Activated T-cell treated with anti-CD3 and anti-CD28 coated beads, Interleukin-2, amount 50 U/mL, for 24 hours (primary cell): ENCODE measurements around the gene LCORL.
"Not testable (repeated sequence)": the region's sequence is repeated elsewhere in the genome, so short reads cannot be mapped to it uniquely, and the experiment has no call there.

Experiments
- DNase-seq: peaks from one replicate; pipeline ENCODE4 v3.0.0-alpha.2; 2020
- H3K27ac Mint-ChIP-seq: 2 replicates; pipeline ENCODE4 v1.8.0; 2020; ENCODE audit warnings: mild to moderate bottlenecking, mixed read lengths
- H3K27me3 Mint-ChIP-seq: 2 replicates; pipeline ENCODE4 v1.8.0; 2020; ENCODE audit warnings: mixed read lengths
- H3K36me3 Mint-ChIP-seq: 2 replicates; pipeline ENCODE4 v1.8.0; 2020; ENCODE audit warnings: low read depth, mixed read lengths
- H3K4me1 Mint-ChIP-seq: 2 replicates; pipeline ENCODE4 v1.8.0; 2020; ENCODE audit warnings: low read depth, mixed read lengths
- H3K4me3 Mint-ChIP-seq: 2 replicates; pipeline ENCODE4 v1.8.0; 2020; ENCODE audit warnings: mild to moderate bottlenecking, moderate library complexity, mixed read lengths
- H3K9me3 Mint-ChIP-seq: 2 replicates; pipeline ENCODE4 v1.8.0; 2020; ENCODE audit warnings: mixed read lengths

Gene LCORL

DNA sequence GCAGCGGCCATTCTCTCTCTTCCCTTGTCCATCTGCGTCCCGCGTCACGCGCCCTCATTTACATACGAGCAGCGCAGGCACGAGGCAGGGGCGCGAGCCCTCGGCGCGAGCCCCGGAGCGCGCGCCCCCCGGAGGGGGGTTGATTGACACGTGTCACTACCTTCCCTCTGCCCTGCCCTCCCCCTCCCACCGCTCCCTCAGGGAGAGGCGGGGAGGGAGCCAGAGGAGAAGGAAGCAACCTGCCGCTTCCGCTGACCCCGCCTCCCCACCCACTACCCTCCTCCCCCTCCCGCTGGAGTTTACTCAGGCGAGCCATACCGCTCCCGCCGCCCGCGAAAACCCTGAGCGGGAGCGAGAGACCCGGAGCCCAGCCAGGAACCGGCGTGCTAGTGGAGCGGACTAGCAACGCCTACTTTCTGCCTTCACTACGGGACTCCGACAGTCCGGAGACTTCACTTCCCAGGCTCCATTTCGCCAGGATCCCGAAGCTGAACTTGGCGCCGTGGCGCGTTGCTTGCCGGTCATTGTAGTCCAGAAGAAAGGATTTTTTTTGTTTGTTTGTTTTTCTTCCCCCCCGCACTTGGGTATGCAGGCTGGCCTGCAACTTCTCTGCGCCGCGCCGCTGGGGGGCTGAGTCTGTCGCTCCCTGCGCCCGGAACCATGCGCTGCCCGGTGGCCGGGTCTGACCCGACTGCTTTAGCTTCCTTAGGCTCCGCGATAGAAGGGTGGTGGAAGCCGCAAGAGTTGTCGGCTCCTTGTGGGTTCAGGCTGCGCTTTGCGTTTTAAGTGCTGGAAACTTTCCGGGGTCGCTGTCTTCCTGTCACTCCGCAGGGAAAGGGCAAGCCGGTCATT lies at the start of gene LCORL:
Gene LCORL, minus strand, starts transcription at position 36 of the 852 bp plus-strand sequence. Its CDS starts 4 bp downstream, at position 32.
- Mint-ChIP-seq H3K27ac (peak within 1 kb of the TSS; percentile 86), H3K27me3 (peaks cover 41% of the 10 kb centered on the region), H3K9me3 (no peaks in the 10 kb centered on the region), H3K4me3 (peak within 1 kb of the TSS; percentile 88), H3K36me3 (peaks cover 8% of the 10 kb centered on the region), H3K4me1 (peaks cover 19% of the 10 kb centered on the region)
- DNase-seq: peak; percentile 91

DNA sequence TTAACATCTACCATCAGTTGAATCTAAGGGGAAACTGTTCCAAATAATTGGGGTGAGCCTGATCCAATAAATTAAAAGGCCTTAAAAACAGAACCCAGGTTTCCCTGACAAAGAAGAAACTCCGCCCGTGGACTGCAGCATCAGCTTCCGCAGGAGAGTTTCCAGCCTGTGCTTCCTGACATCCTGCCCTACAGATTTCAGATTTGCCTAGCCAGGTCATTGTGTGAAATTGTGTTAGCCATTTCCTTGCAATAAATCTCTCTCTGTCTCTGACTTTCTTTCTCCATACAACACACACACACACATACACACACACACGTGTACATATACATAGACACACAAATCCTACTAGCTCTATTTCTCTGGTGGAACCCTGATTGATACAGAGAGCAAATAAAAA lies 48.3 kb upstream of the LCORL start:
- no peaks in the 10 kb centered on the region for H3K36me3 Mint-ChIP-seq
- H3K4me3 Mint-ChIP-seq: no peak overlapping the region
- H3K27me3 Mint-ChIP-seq: peaks cover 69% of the 10 kb centered on the region
- no peaks in the 10 kb centered on the region for H3K4me1 Mint-ChIP-seq
- no peak for DNase-seq
- H3K9me3 Mint-ChIP-seq: no peaks in the 10 kb centered on the region
- H3K27ac Mint-ChIP-seq: no peak overlapping the region

DNA sequence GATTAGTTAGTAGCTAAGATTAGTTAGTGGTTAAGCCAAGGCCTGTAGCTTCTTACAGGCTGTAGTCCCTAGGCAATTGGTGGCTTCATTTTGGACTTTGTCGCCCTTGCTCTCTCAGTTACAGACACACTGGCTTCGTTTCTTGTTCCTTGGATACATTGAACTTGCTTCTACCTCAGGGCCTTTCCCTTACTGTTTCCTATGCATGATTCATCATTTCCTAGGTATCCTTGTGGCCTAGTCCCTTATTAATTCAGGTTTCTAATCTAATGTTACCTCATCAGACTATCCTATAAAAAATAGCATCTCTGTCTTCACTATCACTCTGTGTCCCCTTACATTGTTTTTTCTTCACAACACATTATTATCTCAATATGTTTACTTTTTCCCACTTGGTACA lies 45.5 kb upstream of the LCORL start:
- Mint-ChIP-seq H3K36me3 (no peaks in the 10 kb centered on the region), H3K4me1 (no peaks in the 10 kb centered on the region), H3K9me3 (peaks cover 15% of the 10 kb centered on the region), H3K27ac (no peak overlapping the region), H3K27me3 (peaks cover 68% of the 10 kb centered on the region), H3K4me3 (no peak overlapping the region)
- no peak for DNase-seq

DNA sequence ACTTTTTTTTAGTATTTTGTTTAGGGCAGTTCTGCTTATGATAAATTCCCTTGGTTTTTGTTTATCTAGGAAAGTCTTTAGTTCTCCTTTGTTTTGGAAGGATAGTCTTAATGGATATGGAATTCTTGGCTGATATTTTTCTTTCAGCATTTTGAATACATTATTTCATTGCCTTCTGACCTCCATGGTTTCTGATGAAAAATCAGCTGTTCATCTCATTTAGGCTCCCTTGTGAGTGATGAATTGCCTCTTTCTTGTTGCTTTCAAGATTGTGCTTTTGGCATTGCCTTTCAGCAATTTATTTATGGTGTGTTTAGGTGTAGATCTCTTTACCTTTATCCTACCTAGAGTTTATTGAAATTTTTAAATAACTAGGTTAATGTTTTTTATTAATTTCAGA lies 41.5 kb upstream of the LCORL start:
- Mint-ChIP-seq H3K27me3 (peaks cover 46% of the 10 kb centered on the region), H3K27ac (no peak overlapping the region), H3K4me1 (peaks cover 2% of the 10 kb centered on the region), H3K4me3 (no peak overlapping the region), H3K9me3 (peaks cover 15% of the 10 kb centered on the region), H3K36me3 (no peaks in the 10 kb centered on the region)
- no peak for DNase-seq

DNA sequence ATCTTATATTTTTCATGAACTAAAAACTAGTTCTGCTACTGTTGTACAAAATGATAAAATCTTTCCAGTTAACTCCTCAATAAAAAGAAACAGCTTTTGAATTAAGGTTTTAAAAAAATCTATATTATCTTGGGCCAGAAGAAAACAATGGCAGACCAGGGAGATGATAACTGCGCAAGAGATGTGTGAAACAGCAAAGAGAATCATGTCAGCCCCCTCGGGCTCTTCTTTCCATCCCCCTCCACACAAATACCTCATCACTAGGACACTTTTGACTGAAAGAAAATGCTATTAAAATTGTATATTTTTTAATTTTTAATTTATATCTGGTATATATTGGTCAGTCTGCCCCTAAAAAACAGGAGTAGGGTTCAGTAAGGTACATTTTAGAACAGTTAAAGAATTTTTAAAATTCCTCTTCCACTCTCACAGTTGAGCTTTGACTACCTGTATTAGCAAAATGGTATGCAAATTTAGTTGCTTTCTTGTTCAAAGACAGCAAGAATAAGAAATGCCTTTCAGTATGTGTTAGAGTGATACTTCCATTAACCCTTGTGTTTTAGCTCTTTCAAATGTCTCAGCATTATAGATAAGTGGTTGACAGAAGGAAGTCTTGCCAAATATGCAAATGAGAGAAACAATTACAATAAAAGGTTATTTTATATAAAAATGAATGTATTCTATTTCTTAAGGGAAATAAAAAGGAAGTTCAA lies 36.4 kb upstream of the LCORL start:
- Mint-ChIP-seq H3K27ac (no peak overlapping the region), H3K4me3 (no peak overlapping the region), H3K27me3 (peaks cover 40% of the 10 kb centered on the region), H3K36me3 (no peaks in the 10 kb centered on the region), H3K4me1 (peaks cover 15% of the 10 kb centered on the region), H3K9me3 (peaks cover 3% of the 10 kb centered on the region)
- DNase-seq: no peak

DNA sequence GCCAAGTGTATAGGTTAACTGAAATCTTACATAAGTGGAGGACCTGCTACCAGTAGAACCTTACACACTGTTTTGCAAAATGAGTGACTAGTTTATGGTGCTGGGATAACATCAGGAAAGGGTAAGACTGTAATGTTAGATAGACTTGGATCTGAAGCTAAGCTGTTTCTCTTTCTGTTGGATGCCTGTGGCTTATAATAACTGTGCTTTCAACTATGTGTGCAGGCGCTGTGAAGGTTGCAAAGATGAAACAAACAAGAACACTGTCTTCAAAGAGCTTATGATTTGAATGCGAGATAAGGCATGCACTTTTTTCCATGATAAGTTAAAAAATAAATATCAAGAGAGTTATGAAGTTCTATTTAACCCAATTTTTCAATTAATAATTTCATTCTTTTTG lies 34.5 kb upstream of the LCORL start:
- H3K4me1 Mint-ChIP-seq: peaks cover 15% of the 10 kb centered on the region
- no peaks in the 10 kb centered on the region for H3K9me3 Mint-ChIP-seq
- no peak for DNase-seq
- H3K36me3 Mint-ChIP-seq: no peaks in the 10 kb centered on the region
- H3K4me3 Mint-ChIP-seq: no peak overlapping the region
- no peak overlapping the region for H3K27ac Mint-ChIP-seq
- peaks cover 44% of the 10 kb centered on the region for H3K27me3 Mint-ChIP-seq

DNA sequence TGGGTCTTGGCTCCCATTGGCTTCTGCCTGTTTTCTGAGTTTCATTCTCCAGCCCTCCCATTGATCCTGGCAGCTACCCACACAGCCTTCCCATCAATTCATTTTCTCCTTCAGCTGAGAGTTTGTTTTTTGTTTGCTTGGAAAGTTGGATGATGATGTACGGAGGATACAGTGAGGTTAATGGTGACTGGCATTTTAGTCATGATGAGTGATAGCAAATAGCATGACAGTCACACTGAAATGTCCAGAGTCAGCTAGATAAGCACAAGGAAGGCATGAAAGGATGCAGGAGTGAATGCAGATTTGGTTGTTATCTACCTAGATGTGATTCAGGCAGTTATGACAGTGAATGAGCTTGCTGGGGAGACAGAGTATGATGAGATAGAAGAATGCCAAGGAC lies 30.6 kb upstream of the LCORL start:
- Mint-ChIP-seq H3K9me3 (no peaks in the 10 kb centered on the region), H3K36me3 (no peaks in the 10 kb centered on the region), H3K27me3 (peaks cover 39% of the 10 kb centered on the region), H3K4me3 (no peak overlapping the region), H3K4me1 (peaks cover 7% of the 10 kb centered on the region), H3K27ac (no peak overlapping the region)
- DNase-seq: no peak

DNA sequence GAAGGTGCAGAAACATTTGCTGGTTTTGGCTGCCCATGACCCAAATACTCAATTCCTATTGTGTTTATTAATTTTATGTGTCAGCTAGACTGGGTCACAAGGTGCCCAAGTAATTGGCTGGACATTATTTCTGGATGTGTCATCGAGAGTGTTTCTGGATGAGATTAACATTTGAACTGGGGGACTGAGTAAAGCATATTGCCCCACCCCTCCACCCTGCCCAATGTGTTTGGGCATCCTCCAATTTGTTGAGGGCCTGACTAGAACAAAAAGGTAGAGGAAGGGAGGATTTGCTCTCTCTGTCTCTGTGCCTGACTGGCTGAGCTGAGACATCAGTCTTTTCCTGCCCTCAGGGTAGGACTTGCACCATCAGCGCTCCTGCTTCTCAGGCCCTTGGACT lies 29.7 kb upstream of the LCORL start:
- H3K4me1 Mint-ChIP-seq: peaks cover 5% of the 10 kb centered on the region
- no peak overlapping the region for H3K27ac Mint-ChIP-seq
- H3K27me3 Mint-ChIP-seq: peaks cover 37% of the 10 kb centered on the region
- no peak overlapping the region for H3K4me3 Mint-ChIP-seq
- DNase-seq: no peak
- no peaks in the 10 kb centered on the region for H3K9me3 Mint-ChIP-seq
- H3K36me3 Mint-ChIP-seq: no peaks in the 10 kb centered on the region

DNA sequence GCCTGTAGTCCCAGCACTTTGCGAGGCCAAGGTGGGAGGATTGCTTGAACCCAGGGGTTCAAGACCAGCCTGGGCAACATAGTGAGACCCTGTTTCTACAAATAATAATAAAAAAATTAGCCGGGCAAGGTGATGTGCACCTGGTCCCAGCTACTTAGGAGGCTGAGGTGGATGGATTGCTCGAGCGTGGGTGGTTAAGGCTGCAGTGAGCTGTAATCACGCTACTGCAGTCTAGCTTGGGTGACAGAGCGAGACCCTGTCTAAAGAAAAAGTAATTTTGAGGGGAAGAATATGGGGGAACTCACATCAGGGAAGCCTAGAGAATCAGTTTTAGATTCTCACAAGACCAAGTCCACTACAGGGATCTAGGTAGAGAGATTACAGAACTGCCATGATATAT lies 28.9 kb upstream of the LCORL start:
- no peaks in the 10 kb centered on the region for H3K36me3 Mint-ChIP-seq

DNA sequence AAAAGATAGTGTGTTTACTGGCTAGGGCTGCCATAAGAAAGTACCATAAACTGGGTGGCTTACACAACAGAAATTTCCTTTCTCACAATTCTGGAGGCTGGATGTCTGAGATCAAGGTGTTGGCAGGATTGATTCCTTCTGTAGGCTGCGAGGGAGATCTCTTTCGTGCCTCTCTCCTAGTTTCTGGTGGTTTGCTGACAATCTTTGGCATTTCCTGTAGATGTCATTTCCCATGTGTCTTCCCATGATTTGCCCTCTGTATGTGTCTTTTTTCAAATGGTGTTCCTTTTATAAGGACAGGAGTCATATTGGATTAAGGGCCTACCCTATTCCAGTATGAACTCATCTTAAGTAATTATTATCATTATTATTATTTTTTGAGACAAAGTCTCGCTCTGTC lies 27.9 kb upstream of the LCORL start:
- DNase-seq: no peak
- H3K27ac Mint-ChIP-seq: no peak overlapping the region
- H3K27me3 Mint-ChIP-seq: peaks cover 26% of the 10 kb centered on the region
- no peaks in the 10 kb centered on the region for H3K4me1 Mint-ChIP-seq
- H3K4me3 Mint-ChIP-seq: no peak overlapping the region
- H3K36me3 Mint-ChIP-seq: no peaks in the 10 kb centered on the region
- no peaks in the 10 kb centered on the region for H3K9me3 Mint-ChIP-seq

More for the DNA sequence above, 28.9 kb upstream of the LCORL start:
- Mint-ChIP-seq H3K27ac (no peak overlapping the region), H3K4me1 (no peaks in the 10 kb centered on the region), H3K4me3 (no peak overlapping the region), H3K27me3 (peaks cover 29% of the 10 kb centered on the region), H3K9me3 (no peaks in the 10 kb centered on the region)
- DNase-seq: no peak

DNA sequence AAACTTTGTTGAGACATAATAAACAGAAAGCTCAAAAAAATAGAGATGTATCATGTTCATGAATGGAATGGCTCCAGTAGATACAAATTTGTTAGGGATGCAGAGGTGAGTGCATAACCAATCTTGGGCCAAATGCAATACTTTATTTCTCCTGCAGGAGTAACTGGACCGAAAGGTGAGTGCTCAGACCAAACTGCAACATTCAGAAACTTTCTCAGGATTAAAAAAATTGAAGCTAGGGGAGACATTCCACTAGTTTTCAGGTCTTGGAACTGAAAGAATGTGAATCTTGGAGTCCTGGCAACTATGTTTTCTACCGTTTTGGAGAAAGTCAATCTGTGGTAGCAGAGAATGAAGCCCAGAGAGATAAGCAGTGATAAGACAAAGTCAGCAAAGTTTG lies 21.2 kb upstream of the LCORL start:
- H3K36me3 Mint-ChIP-seq: no peaks in the 10 kb centered on the region
- DNase-seq: no peak
- H3K27ac Mint-ChIP-seq: no peak overlapping the region
- H3K4me3 Mint-ChIP-seq: no peak overlapping the region
- H3K4me1 Mint-ChIP-seq: no peaks in the 10 kb centered on the region
- peaks cover 30% of the 10 kb centered on the region for H3K27me3 Mint-ChIP-seq
- no peaks in the 10 kb centered on the region for H3K9me3 Mint-ChIP-seq

DNA sequence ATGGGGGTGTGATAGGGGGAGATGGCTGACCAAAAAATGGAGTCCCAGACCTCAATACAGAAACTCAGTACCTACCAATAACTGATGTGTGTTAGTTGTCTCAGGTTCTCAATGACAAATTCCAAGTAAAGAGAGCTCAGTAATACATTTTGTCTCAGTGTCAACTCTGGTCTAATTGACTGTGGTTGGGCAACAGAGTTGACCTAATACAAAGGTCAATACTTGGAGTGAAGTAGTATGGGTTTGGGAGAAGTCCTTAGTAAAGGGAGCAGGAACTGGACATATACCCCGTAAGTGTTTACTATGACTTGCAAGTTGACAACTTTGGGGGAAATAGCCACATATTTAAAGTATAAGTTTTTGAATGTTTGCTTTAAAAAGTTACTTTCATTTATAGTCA lies 20.5 kb upstream of the LCORL start:
- Mint-ChIP-seq H3K9me3 (no peaks in the 10 kb centered on the region), H3K27ac (no peak overlapping the region), H3K4me1 (no peaks in the 10 kb centered on the region), H3K36me3 (no peaks in the 10 kb centered on the region), H3K4me3 (no peak overlapping the region), H3K27me3 (peaks cover 33% of the 10 kb centered on the region)
- no peak for DNase-seq

DNA sequence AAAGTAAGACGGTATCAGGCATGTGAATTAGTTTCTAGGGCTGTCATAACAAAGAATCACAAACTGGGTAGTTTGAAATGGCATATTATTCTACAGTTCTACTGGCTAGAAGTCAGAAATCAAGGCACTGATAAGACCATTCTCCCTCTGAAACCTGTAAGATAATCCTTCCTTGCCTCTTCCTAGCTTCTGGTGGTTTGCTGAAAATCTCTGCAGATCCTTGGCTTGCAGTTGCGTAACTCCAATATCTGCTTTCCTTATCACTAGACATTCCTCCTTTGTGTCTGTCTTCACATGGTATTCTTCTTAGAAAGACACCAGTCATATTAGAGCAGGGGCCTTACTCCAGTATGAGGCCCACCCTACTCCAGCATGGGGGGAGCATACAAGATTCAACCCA lies 19.6 kb upstream of the LCORL start:
- Mint-ChIP-seq H3K27ac (no peak overlapping the region), H3K36me3 (no peaks in the 10 kb centered on the region), H3K27me3 (peaks cover 35% of the 10 kb centered on the region), H3K4me3 (no peak overlapping the region), H3K9me3 (no peaks in the 10 kb centered on the region), H3K4me1 (no peaks in the 10 kb centered on the region)
- no peak for DNase-seq

DNA sequence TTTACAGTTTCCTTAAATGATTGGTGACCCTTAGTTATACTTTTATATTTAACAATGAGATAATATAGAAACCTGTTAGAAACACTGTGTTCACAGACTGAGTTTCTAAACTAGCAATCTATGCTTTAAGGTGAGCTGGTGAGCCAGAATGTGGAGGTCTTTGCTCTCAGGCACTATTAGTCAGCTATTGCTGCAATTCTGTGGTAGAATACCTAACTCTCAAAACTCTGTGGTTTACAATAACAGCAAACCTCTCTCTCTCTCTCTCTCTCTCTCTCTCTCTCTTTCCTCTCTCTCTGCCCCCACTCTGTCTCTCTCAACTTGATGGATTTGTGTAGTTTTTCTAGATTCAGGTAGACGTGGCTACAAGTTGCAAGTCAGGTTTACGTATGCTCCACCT lies 17.6 kb upstream of the LCORL start:
- Mint-ChIP-seq H3K27me3 (peaks cover 47% of the 10 kb centered on the region), H3K36me3 (no peaks in the 10 kb centered on the region), H3K27ac (no peak overlapping the region), H3K4me3 (no peak overlapping the region), H3K9me3 (no peaks in the 10 kb centered on the region), H3K4me1 (no peaks in the 10 kb centered on the region)
- no peak for DNase-seq

DNA sequence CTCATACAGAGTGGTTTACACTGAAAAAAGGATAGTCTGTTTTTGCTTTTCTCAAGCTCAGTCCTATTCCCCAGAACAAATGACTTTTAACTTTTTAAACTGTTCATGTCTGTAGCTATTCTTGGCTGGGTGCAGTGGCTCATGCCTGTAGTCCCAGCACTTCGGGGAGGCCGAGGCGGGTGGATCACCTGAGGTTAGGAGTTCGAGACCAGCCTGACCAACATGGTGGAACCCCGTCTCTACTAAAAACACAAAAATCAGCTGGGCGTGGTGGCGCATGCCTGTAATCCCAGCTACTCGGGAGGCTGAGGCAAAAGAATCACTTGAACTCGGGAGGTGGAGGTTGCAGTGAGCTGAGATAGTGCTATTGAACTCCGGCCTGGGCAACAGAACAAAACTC lies 14.8 kb upstream of the LCORL start:
- H3K27me3 Mint-ChIP-seq: peaks cover 50% of the 10 kb centered on the region
- H3K36me3 Mint-ChIP-seq, H3K4me3 Mint-ChIP-seq, DNase-seq, H3K4me1 Mint-ChIP-seq, H3K27ac Mint-ChIP-seq, H3K9me3 Mint-ChIP-seq: not testable (repeated sequence)
